ENCODE results near the gene ARAP1. TPM values are rescaled to one million over a fixed set of nuclear protein-coding genes. Genes with fewer than 3 reads are reported as not detected.

ARAP1 gene
- total RNA-seq, 1 experiment from 2014 or later: 66.1 TPM

GRCh38 chr11:72661486-72661885 is 90.7 kb downstream of the ARAP1 start:
- Histone ChIP-seq H3K27me3 (replicated peaks; ENCODE audit: insufficient read depth, low read depth, low read length, poor library complexity) (no peaks in the 10 kb centered on the region), H3K4me1 (ENCODE audit: insufficient read depth, low read length, poor library complexity, severe bottlenecking) (no peaks in the 10 kb centered on the region), H3K36me3 (ENCODE audit: insufficient read depth, low read length, poor library complexity, severe bottlenecking) (no peaks in the 10 kb centered on the region), H3K9me3 (ENCODE audit: low read depth, low read length, poor library complexity, severe bottlenecking) (no peaks in the 10 kb centered on the region), H3K27ac (ENCODE audit: low read depth, low read length, poor library complexity, severe bottlenecking) (no peak overlapping the region), H3K4me3 (ENCODE audit: low read depth, low read length, poor library complexity, severe bottlenecking) (no peak overlapping the region)
- TF ChIP-seq CTCF (conservative IDR thresholded peaks at IDR 0.05; ENCODE audit: low read depth, low read length) (no peak), EZH2 (IDR thresholded peaks at IDR 0.05; ENCODE audit: borderline replicate concordance, low read depth, low read length, poor library complexity, severe bottlenecking) (no peak)
- DNase-seq (ENCODE audit: low spot score): no peak
- CTCF ChIA-PET: no interaction called here
- intact Hi-C loops (cut with micrococcal nuclease; ENCODE audit: unreplicated experiment): no loop called here
- BruUV-seq (replicated peaks): no TSS peak
- POLR2A ChIA-PET (ENCODE audit: low non-redundant PET): no interaction called here

GRCh38 chr11:72658989-72659640 is 93.1 kb downstream of the ARAP1 start:
- POLR2A ChIA-PET (ENCODE audit: low non-redundant PET): no interaction called here

GRCh38 chr11:72657411-72658100 is 94.7 kb downstream of the ARAP1 start:
- CTCF ChIA-PET: no interaction called here
- H3K36me3 ChIP-seq (ENCODE audit: insufficient read depth, low read length, poor library complexity, severe bottlenecking): no peaks in the 10 kb centered on the region
- DNase-seq (ENCODE audit: low spot score): no peak
- no peak overlapping the region for H3K4me3 ChIP-seq (ENCODE audit: low read depth, low read length, poor library complexity, severe bottlenecking)
- BruUV-seq (replicated peaks): no TSS peak
- no peak for TF ChIP-seq CTCF (conservative IDR thresholded peaks at IDR 0.05; ENCODE audit: low read depth, low read length)
- no peak for TF ChIP-seq EZH2 (IDR thresholded peaks at IDR 0.05; ENCODE audit: borderline replicate concordance, low read depth, low read length, poor library complexity, severe bottlenecking)
- POLR2A ChIA-PET (ENCODE audit: low non-redundant PET): no interaction called here
- no peaks in the 10 kb centered on the region for H3K27me3 ChIP-seq (replicated peaks; ENCODE audit: insufficient read depth, low read depth, low read length, poor library complexity)
- intact Hi-C loops (cut with micrococcal nuclease; ENCODE audit: unreplicated experiment): no loop called here
- H3K27ac ChIP-seq (ENCODE audit: low read depth, low read length, poor library complexity, severe bottlenecking): no peak overlapping the region
- no peaks in the 10 kb centered on the region for H3K4me1 ChIP-seq (ENCODE audit: insufficient read depth, low read length, poor library complexity, severe bottlenecking)
- H3K9me3 ChIP-seq (ENCODE audit: low read depth, low read length, poor library complexity, severe bottlenecking): no peaks in the 10 kb centered on the region

More at GRCh38 chr11:72658989-72659640, 93.1 kb downstream of the ARAP1 start:
- Histone ChIP-seq H3K4me3 (ENCODE audit: low read depth, low read length, poor library complexity, severe bottlenecking) (no peak overlapping the region), H3K4me1 (ENCODE audit: insufficient read depth, low read length, poor library complexity, severe bottlenecking) (no peaks in the 10 kb centered on the region), H3K27ac (ENCODE audit: low read depth, low read length, poor library complexity, severe bottlenecking) (no peak overlapping the region), H3K27me3 (replicated peaks; ENCODE audit: insufficient read depth, low read depth, low read length, poor library complexity) (no peaks in the 10 kb centered on the region), H3K9me3 (ENCODE audit: low read depth, low read length, poor library complexity, severe bottlenecking) (no peaks in the 10 kb centered on the region), H3K36me3 (ENCODE audit: insufficient read depth, low read length, poor library complexity, severe bottlenecking) (no peaks in the 10 kb centered on the region)
- intact Hi-C loops (cut with micrococcal nuclease; ENCODE audit: unreplicated experiment): no loop called here
- TF ChIP-seq EZH2 (IDR thresholded peaks at IDR 0.05; ENCODE audit: borderline replicate concordance, low read depth, low read length, poor library complexity, severe bottlenecking): no peak
- TF ChIP-seq CTCF (conservative IDR thresholded peaks at IDR 0.05; ENCODE audit: low read depth, low read length): no peak
- BruUV-seq (replicated peaks): no TSS peak
- CTCF ChIA-PET: interaction anchor here (0.6 kb wide), 1 partner anchor 86 kb away, joined by 7 read pairs; no protein-coding TSS in a partner anchor
- no peak for DNase-seq (ENCODE audit: low spot score)

All from A673 (cell line).